Measurements from ENCODE around the gene SLC25A5.

The SLC25A5 gene

GRCh38 chrX:119474615-119475388 lies 6.6 kb downstream of the SLC25A5 start:
- no peak for TF ChIP-seq CTCF (IDR thresholded peaks at IDR 0.05; ENCODE audit: low read depth, low read length, missing control alignments)
- H3K4me3 ChIP-seq (replicated peaks; ENCODE audit: low read depth, low read length), result no peak overlapping the region
- no peak for DNase-seq (ENCODE audit: extremely low read depth, low read depth)

GRCh38 chrX:119475389-119476101 lies 7.3 kb downstream of the SLC25A5 start:
- no peak for DNase-seq (ENCODE audit: extremely low read depth, low read depth)
- no peak overlapping the region for H3K4me3 ChIP-seq (replicated peaks; ENCODE audit: low read depth, low read length)
- no peak for TF ChIP-seq CTCF (IDR thresholded peaks at IDR 0.05; ENCODE audit: low read depth, low read length, missing control alignments)

GRCh38 chrX:119477812-119478232 lies 9.6 kb downstream of the SLC25A5 start:
- TF ChIP-seq CTCF (IDR thresholded peaks at IDR 0.05; ENCODE audit: low read depth, low read length, missing control alignments), result no peak
- DNase-seq (ENCODE audit: extremely low read depth, low read depth), result no peak
- H3K4me3 ChIP-seq (replicated peaks; ENCODE audit: low read depth, low read length), result no peak overlapping the region

- DNase-seq (ENCODE audit: extremely low read depth, low read depth), result no peak
- TF ChIP-seq CTCF (IDR thresholded peaks at IDR 0.05; ENCODE audit: low read depth, low read length, missing control alignments), result no peak
- H3K4me3 ChIP-seq (replicated peaks; ENCODE audit: low read depth, low read length), result no peak overlapping the region
Observed at GRCh38 chrX:119478504-119478903, 10.3 kb downstream of the SLC25A5 start.

- no peak overlapping the region for H3K4me3 ChIP-seq (replicated peaks; ENCODE audit: low read depth, low read length)
- DNase-seq (ENCODE audit: extremely low read depth, low read depth), result no peak
- TF ChIP-seq CTCF (IDR thresholded peaks at IDR 0.05; ENCODE audit: low read depth, low read length, missing control alignments), result no peak
Observed at GRCh38 chrX:119479845-119480244, 11.6 kb downstream of the SLC25A5 start.

GRCh38 chrX:119481323-119481801 lies 13.1 kb downstream of the SLC25A5 start:
- DNase-seq (ENCODE audit: extremely low read depth, low read depth), result no peak
- H3K4me3 ChIP-seq (replicated peaks; ENCODE audit: low read depth, low read length), result no peak overlapping the region
- no peak for TF ChIP-seq CTCF (IDR thresholded peaks at IDR 0.05; ENCODE audit: low read depth, low read length, missing control alignments)
